HCT116 (cell line): Measurements from ENCODE around the gene DMAC1. TPM values are rescaled to one million over a fixed set of nuclear protein-coding genes. Genes with fewer than 3 reads are reported as not detected.

Experiments used
- ATAC-seq: fragments of 200-7000 bp; cut with Tn5 transposase; 2 replicates; pipeline ENCODE4 v1.9.1; 2020; ENCODE audit warnings: mild to moderate bottlenecking, moderate library complexity
- BruUV-seq: library from RNA; stranded (reverse); fragments of 400-500 nt; replicated peaks from 2 replicates; lab custom pipeline; 2021; lab: Mats Ljungman, UMichigan
- CTCF ChIA-PET: fragments of 300-600 bp; sonication (Branson Sonifier 250); formaldehyde crosslinking; loops from one replicate; lab custom pipeline; 2021; ENCODE audit warnings: antibody characterized with exemption; lab: Charles Lee
- POLR2A ChIA-PET: fragments of 300-600, 350-600 bp; sonication (Branson Sonifier 250); formaldehyde crosslinking; loops from one replicate; lab custom pipeline; 2021; ENCODE audit warnings: antibody characterized with exemption; lab: Charles Lee
- RAD21 ChIA-PET, 2 experiments: fragments of 300-600 bp; sonication (Branson Sonifier 250); formaldehyde crosslinking; loops; one replicate each; lab custom pipeline; 2023; ENCODE audit warnings: low total read pairs in 2 of 2; ENCODE audit not compliant: uncharacterized antibody in 2 of 2, unreplicated experiment in 2 of 2, low non-redundant PET in 1 of 2; lab: Charles Lee
- DNase-seq: peaks from one replicate; pipeline ENCODE4 v3.0.0-alpha.2; 2010; ENCODE audit warnings: low read depth, low spot score
- H2AFZ ChIP-seq: fragments of 200-600 bp; shearing (Covaris generic), sonication (generic); 2 replicates; pipeline ENCODE4 v1.6.1; 2017; ENCODE audit warnings: low read depth, mixed run types, mixed read lengths, antibody characterized with exemption, low read length; ENCODE audit not compliant: poor library complexity, severe bottlenecking
- H3K27ac ChIP-seq: 2 replicates; pipeline ENCODE4 v1.5.1; 2012; ENCODE audit warnings: low read depth, low read length
- H3K27me3 ChIP-seq: fragments of 200-600 bp; sonication (generic); 2 replicates; pipeline ENCODE4 v1.6.1; 2016; ENCODE audit warnings: mixed run types, low read length, mixed read lengths; ENCODE audit not compliant: insufficient read depth
- H3K36me3 ChIP-seq, 2 experiments: fragments of 200-500 bp in 1 of 2; fragments of 200-600 bp in 1 of 2; sonication (Bioruptor generic) in 1 of 2; sonication (generic) in 1 of 2; 2 replicates each; pipeline versions ENCODE4 v1.5.1 to v1.6.1; 2014 to 2016; ENCODE audit warnings: low read length in 2 of 2, inconsistent platforms in 1 of 2, mixed read lengths in 1 of 2, mixed run types in 1 of 2; ENCODE audit not compliant: insufficient read depth in 2 of 2, control insufficient read depth in 1 of 2
- H3K4me1 ChIP-seq, 2 experiments: fragments of 200-600 bp in 1 of 2; sonication (generic) in 1 of 2; 2 replicates each; pipeline versions ENCODE4 v1.5.1 to v1.6.1; 2012 to 2017; ENCODE audit warnings: low read length in 2 of 2, inconsistent platforms in 1 of 2, mild to moderate bottlenecking in 1 of 2, mixed read lengths in 1 of 2, mixed run types in 1 of 2, moderate library complexity in 1 of 2; ENCODE audit not compliant: insufficient read depth in 2 of 2, control insufficient read depth in 1 of 2
- H3K4me2 ChIP-seq: fragments of 200-600 bp; sonication (generic); 2 replicates; pipeline ENCODE4 v1.6.1; 2017; ENCODE audit warnings: mixed run types, low read length, mixed read lengths
- H3K4me3 ChIP-seq, 2 experiments: fragments of 200-600 bp in 1 of 2; sonication (generic) in 1 of 2; replicated peaks in 1 of 2; 2 replicates each; pipeline ENCODE4 v1.5.1; 2011 to 2016; ENCODE audit warnings: low read length in 2 of 2, control low read depth in 1 of 2, low read depth in 1 of 2, mild to moderate bottlenecking in 1 of 2, mixed read lengths in 1 of 2, mixed run types in 1 of 2
- H3K79me2 ChIP-seq: fragments of 200-600 bp; sonication (generic); 2 replicates; pipeline ENCODE4 v1.6.1; 2017; ENCODE audit warnings: mild to moderate bottlenecking, mixed run types, low read length, moderate library complexity, mixed read lengths; ENCODE audit not compliant: insufficient read depth
- H3K9ac ChIP-seq: fragments of 200-600 bp; sonication (generic); 2 replicates; pipeline ENCODE4 v1.6.1; 2016; ENCODE audit warnings: low read length, mixed read lengths
- H3K9me2 ChIP-seq: fragments of 200-600 bp; sonication (generic), shearing (Covaris generic); 2 replicates; pipeline ENCODE4 v1.6.1; 2017; ENCODE audit warnings: mixed run types, mild to moderate bottlenecking, moderate library complexity; ENCODE audit not compliant: insufficient read depth
- H3K9me3 ChIP-seq, 2 experiments: fragments of 200-500 bp in 1 of 2; fragments of 200-600 bp in 1 of 2; sonication (Bioruptor generic) in 1 of 2; sonication (generic) in 1 of 2; 2 replicates each; pipeline ENCODE4 v1.6.1; 2014 to 2017; ENCODE audit warnings: low read length in 2 of 2, mixed read lengths in 2 of 2, inconsistent platforms in 1 of 2, low read depth in 1 of 2, mild to moderate bottlenecking in 1 of 2, mixed run types in 1 of 2, moderate library complexity in 1 of 2; ENCODE audit not compliant: control insufficient read depth in 1 of 2, insufficient read depth in 1 of 2
- H4K20me1 ChIP-seq: fragments of 200-600 bp; sonication (generic), shearing (Covaris generic); 2 replicates; pipeline ENCODE4 v1.6.1; 2017; ENCODE audit warnings: mixed run types, mild to moderate bottlenecking, moderate library complexity; ENCODE audit not compliant: insufficient read depth
- CBX3 ChIP-seq: IDR thresholded peaks from 2 replicates; pipeline ENCODE4 v1.6.1; 2012; ENCODE audit warnings: low read depth
- CTCF ChIP-seq, 3 experiments: fragments of 200-600 bp in 1 of 3; sonication (generic) in 1 of 3; IDR thresholded peaks in 2 of 3; conservative IDR thresholded peaks in 1 of 3; 2 replicates each; pipeline ENCODE4 v1.5.1; 2012 to 2017; ENCODE audit warnings: low read depth in 2 of 3, low read length in 2 of 3, antibody characterized with exemption in 1 of 3, borderline replicate concordance in 1 of 3, control low read depth in 1 of 3, mild to moderate bottlenecking in 1 of 3, mixed read lengths in 1 of 3, mixed run types in 1 of 3, moderate library complexity in 1 of 3; ENCODE audit not compliant: insufficient read depth in 1 of 3
- EZH2 ChIP-seq: fragments of 200-600 bp; sonication (generic); IDR thresholded peaks from 2 replicates; pipeline ENCODE4 v1.6.1; 2017; ENCODE audit warnings: antibody characterized with exemption, mixed run types
- REST ChIP-seq: IDR thresholded peaks from 2 replicates; pipeline ENCODE4 v1.6.1; 2012; ENCODE audit warnings: low read depth
- SIN3A ChIP-seq: IDR thresholded peaks from 2 replicates; pipeline ENCODE4 v1.6.1; 2012; ENCODE audit warnings: low read depth
- ZBTB33 ChIP-seq: IDR thresholded peaks from 2 replicates; pipeline ENCODE4 v1.6.1; 2011; ENCODE audit warnings: mild to moderate bottlenecking, low read length, moderate library complexity; ENCODE audit not compliant: insufficient replicate concordance; ENCODE audit errors: extremely low read depth
- ZNF274 ChIP-seq: fragments of 200-500 bp; sonication (Bioruptor generic); IDR thresholded peaks from 2 replicates; pipeline ENCODE4 v1.6.1; 2014; ENCODE audit warnings: mild to moderate bottlenecking, low read depth, low read length, inconsistent platforms
- intact Hi-C: fragments of 100-400 bp; cut with micrococcal nuclease; formaldehyde crosslinking; loops from 2 replicates; pipeline ENCODE4 v1.10.0; 2022
- total RNA-seq: library from RNA; stranded (reverse); gene quantifications from one replicate; pipeline ENCODE4 v1.2.1, GENCODE V29; 2021; ENCODE audit not compliant: unreplicated experiment

DMAC1 gene
- total RNA-seq, 1 experiment from 2014 or later: 39.1 TPM

- Histone ChIP-seq H3K4me3 (no peak overlapping the region), H3K27me3 (no peaks in the 10 kb centered on the region), H3K9me2 (no peaks in the 10 kb centered on the region), H3K9ac (no peak overlapping the region), H3K36me3 (no peaks in the 10 kb centered on the region), H3K27ac (no peak overlapping the region), H4K20me1 (no peaks in the 10 kb centered on the region), H3K79me2 (no peaks in the 10 kb centered on the region), H3K4me1 (no peaks in the 10 kb centered on the region), H3K9me3 (no peaks in the 10 kb centered on the region), H2AFZ (no peak overlapping the region), H3K4me2 (no peak overlapping the region)
- ChIA-PET CTCF (no interaction called here), POLR2A (no interaction called here), RAD21 (no interaction called here)
- BruUV-seq: no TSS peak
- intact Hi-C loops: no loop called here
- TF ChIP-seq ZBTB33 (no peak), SIN3A (no peak), CBX3 (no peak), EZH2 (no peak), CTCF (IDR thresholded peaks at IDR 0.05 in 2 of 3, conservative IDR thresholded peaks at IDR 0.05 in 1 of 3; ENCODE audit: borderline replicate concordance in 1 of 3, insufficient read depth in 1 of 3, low read depth in 2 of 3, low read length in 2 of 3) (no peak), REST (no peak), ZNF274 (no peak)
- no peak for ATAC-seq
- DNase-seq: no peak
Measured at GRCh38 chr9:7783635-7784063, 15.9 kb downstream of the DMAC1 start.
